GM12892 (cell line): Measurements from ENCODE around the gene KLK11.

Experiments
- POLR2A ChIP-seq: IDR thresholded peaks from 2 replicates; pipeline ENCODE4 v1.6.1; 2011; ENCODE audit warnings: low read depth, low read length, control low read depth
- POLR2AphosphoS5 ChIP-seq: IDR thresholded peaks from 2 replicates; pipeline ENCODE4 v1.6.1; 2011; ENCODE audit warnings: low read depth, low read length, control low read depth

DNA sequence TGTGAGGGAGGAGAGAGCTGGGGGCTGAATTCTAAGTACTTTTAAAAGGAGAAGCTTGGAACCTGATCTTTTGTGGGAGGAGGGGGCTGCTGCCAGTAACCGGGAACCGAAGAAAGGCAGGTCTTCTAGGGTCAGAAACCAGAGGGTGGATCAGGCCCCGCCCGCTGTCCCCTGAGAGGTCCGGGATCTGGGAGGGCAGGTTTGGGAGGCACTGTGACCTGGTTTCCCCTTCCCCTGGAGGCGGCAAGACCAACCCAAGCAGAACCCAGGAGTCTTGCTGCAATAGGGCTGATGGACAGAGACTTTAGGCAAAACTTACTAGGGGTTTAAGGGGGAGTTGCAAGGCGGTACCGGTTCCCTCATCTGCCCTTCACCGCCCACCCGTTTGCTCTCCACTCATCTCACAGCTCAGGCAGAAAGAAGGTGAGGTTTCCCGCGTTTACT, 24.3 kb downstream of the KLK11 start:
- no peak for TF ChIP-seq POLR2A
- TF ChIP-seq POLR2AphosphoS5: no peak
